ENCODE data around the gene POLR1H. TPM values are rescaled to one million over a fixed set of nuclear protein-coding genes. Genes with fewer than 3 reads are reported as not detected.

Gene POLR1H
- total RNA-seq, 4 donors from 2014 or later = 22.5 to 39.2 (median 24.9) TPM

GRCh38 chr6:30042476-30042875 is 18.6 kb upstream of the POLR1H start:
- ATAC-seq (ENCODE audit: low FRiP score) = no peak
- DNase-seq (ENCODE audit: low spot score) = no peak
- TF ChIP-seq CTCF (IDR thresholded peaks at IDR 0.05) = no peak

- DNase-seq (ENCODE audit: low spot score) (no peak), ATAC-seq (ENCODE audit: low FRiP score) (no peak)
- TF ChIP-seq CTCF (IDR thresholded peaks at IDR 0.05) = no peak
Measured at GRCh38 chr6:30042914-30043313, 18.2 kb upstream of the POLR1H start.

- no peak for TF ChIP-seq CTCF (IDR thresholded peaks at IDR 0.05)
- DNase-seq (ENCODE audit: low spot score) = no peak
- no peak for ATAC-seq (ENCODE audit: low FRiP score)
Measured at GRCh38 chr6:30043744-30044143, 17.3 kb upstream of the POLR1H start.

- ATAC-seq (ENCODE audit: low FRiP score) (no peak), DNase-seq (ENCODE audit: low spot score) (no peak)
- TF ChIP-seq CTCF (IDR thresholded peaks at IDR 0.05) = no peak
Measured at GRCh38 chr6:30044630-30045029, 16.4 kb upstream of the POLR1H start.

- ATAC-seq (ENCODE audit: low FRiP score) (no peak), DNase-seq (ENCODE audit: low spot score) (no peak)
- TF ChIP-seq CTCF (IDR thresholded peaks at IDR 0.05) = no peak
Measured at GRCh38 chr6:30047220-30047619, 13.8 kb upstream of the POLR1H start.

- no peak for TF ChIP-seq CTCF (IDR thresholded peaks at IDR 0.05)
- no peak for ATAC-seq (ENCODE audit: low FRiP score)
- no peak for DNase-seq (ENCODE audit: low spot score)
Measured at GRCh38 chr6:30053682-30054081, 7.4 kb upstream of the POLR1H start.

GRCh38 chr6:30055513-30055912 is 5.6 kb upstream of the POLR1H start:
- ATAC-seq (ENCODE audit: low FRiP score) = no peak
- DNase-seq (ENCODE audit: low spot score) = no peak
- no peak for TF ChIP-seq CTCF (IDR thresholded peaks at IDR 0.05)
